GM18505 (cell line): ENCODE results near the gene IL12RB1.

Experiments
- ATAC-seq: cut with Tn5 transposase; IDR thresholded peaks from one replicate; pipeline ENCODE4 v1.9.1; 2021; ENCODE audit not compliant: unreplicated experiment
- POLR2A ChIP-seq: IDR thresholded peaks from 4 replicates; pipeline ENCODE4 v1.6.1; 2011; ENCODE audit warnings: borderline replicate concordance; ENCODE audit not compliant: insufficient read depth, insufficient read length; ENCODE audit errors: extremely low read depth

Gene IL12RB1

DNA sequence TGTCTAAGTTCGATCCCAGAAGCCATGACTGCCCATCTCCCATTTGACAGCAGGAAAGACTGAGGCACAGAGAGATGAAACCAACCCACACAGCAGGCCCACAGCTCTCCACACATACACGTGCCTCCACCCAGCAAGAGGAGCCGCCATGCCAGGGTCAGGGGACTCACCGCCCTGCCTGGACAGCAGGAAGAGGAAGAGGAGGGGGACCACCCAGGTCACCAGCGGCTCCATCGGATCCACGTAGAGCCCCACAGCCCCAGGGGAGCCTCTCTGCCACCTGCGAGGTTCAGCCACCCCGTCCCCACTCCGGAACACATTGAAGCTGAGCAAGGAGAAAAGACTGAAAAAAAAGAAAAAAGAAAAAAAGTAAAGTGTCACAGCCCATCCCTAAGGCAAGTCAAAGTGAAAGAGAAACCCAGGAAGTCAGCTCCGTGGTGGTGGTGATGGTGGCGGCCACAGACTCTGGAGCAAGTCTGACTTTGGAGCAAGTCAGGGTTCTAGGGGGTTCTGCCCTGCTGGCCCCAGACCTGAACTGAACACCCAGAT, at the start of gene IL12RB1:
TSS of gene IL12RB1 (minus strand) at position 345 of the 549 bp plus-strand sequence. CDS start at position 234, 111 bp downstream.
- peak; percentile 60 for TF ChIP-seq POLR2A
- ATAC-seq, result no peak

DNA sequence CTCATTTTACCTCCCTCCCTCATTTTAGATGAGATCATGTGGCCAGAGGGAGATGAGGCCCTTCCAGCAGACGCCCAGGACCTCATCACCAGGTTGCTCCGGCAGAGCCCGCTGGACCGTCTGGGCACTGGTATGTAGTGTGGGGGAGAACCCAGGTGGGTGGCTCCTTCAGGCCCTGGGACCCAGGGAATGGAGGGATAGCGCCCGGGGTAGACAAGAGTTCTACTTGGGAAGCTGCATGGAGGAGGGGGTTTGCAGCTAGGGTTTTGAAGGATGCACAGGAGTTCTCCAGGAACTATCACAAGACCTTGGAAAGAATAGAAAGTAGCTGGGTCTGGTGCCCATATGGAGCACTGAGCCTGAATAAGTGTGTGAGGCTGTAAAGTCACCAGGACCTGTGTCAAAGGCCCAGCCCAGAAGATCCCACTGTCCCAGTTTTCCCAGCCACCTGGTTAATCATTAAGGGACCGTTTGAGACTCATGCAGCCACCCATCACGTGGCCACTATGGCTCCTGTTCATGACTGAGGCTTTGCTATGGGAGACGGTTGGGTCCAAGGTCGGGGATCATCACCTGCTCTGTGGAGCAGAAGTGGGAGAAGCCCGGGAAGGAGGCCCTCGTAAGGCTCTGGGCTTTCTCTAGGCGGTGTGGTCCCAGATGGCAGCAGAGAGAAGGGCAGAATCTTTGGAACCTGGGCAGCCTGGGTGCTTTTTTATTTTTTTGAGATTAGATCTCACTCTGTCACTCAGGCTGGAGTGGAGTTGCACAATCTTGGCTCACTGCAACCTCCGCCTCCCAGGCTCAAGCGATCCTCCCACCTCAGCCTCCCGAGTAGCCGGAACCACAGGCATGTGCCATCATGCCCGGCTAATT, 49.2 kb upstream of the IL12RB1 start:
- ATAC-seq, result no peak
- TF ChIP-seq POLR2A, result no peak

DNA sequence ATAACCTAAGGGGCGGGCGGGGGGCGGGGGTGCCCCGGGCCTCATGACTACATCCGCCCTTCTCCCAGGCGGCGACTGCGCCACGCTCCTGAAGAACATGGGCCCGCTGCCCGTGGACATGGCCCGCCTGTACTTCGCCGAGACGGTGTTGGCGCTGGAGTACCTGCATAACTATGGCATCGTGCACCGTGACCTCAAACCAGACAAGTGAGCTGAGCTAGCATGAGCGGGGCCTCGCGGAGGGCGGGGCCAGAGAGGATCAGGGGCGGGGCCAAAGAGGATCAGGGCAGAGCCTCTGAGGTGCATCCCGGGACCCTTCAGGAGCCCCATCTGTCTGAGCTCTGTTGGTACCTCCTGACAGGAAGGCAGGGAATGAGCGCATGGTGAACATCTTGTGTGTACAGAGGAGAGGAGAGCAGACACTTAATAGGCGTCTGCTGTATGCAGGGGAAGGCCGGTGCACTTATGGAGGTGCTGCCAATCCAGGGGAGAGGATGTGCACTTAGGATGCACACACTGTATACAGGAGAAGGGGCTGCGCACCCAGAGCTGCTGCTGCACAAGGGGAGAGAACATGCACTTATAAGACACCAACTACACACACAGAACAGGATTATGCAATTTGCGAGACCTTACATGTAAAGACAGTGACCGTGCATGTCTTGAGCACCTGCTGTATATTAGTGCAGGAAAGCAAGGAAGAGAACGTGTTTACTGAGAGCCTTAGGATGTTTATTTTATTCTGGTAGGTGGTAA, 45.3 kb upstream of the IL12RB1 start:
- no peak for TF ChIP-seq POLR2A
- ATAC-seq, result no peak

DNA sequence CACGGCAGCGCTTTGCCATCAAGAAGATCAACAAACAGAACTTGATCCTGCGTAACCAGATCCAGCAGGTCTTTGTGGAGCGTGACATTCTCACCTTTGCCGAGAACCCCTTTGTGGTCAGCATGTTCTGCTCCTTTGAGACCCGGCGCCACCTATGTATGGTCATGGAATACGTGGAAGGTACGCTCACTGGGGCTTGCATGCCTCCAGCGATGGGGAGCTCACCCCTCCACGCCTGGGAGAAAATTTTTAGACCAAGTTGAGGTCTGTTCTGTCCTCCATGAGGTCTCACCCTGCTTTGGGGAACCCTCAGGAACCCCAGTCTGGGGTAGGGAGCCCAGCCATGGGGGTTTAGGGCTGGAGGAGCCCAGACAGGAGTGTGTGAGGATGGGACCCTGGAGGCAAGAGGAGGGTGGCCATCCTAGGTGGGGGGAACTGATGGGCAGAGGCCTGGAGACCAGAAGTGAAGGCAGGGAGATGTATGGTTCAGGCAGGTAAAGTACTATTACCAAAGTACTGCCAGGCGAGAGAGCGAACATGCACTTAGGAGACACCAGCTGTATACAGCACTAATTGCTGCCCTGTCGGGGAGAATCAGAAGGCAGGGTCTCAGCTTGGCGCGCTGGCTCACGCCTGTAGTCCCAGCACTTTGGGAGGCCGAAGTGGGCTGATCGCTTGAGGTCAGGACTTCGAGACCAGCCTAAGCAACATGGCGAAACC, 43.9 kb upstream of the IL12RB1 start:
- no peak for ATAC-seq
- TF ChIP-seq POLR2A, result no peak

DNA sequence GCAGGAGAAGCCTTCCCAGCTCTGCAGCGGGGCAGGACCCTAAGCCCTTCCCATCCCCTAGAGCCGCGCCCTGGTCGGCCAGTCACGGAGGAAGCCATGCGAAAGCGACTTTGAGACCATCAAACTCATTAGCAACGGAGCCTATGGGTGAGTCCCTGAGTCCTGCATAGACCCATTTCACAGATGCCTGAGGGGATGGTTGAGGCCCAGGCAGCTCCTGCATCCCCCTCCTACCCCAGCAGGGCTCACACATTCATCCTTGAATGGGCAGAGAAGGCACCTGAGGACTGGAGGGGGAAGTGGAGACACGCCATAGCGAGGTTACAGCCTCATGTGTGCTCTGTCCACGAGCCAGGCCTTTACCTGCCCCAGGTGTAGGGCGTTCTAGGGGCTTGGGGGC, 42.1 kb upstream of the IL12RB1 start:
- TF ChIP-seq POLR2A, result no peak
- no peak for ATAC-seq

DNA sequence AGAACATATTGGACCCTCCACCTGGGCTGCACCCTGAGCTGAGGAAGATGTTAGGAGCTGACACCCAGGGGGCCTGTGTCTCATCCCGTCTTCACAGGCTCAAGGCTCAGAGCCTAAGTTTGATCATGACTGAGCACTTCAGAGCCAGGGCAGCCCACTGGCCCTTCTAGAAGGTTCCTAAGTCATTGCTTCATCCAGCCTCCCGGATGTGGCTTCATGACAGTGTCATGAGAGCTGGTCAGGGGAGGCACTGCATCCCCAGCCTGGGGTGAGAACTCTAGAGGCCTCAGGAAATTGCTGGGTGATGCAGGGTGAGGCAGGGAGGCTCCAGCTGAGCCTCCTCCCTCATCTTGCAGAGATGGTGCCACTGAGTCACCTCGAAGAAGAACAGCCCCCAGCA, 41.3 kb upstream of the IL12RB1 start:
- ATAC-seq, result no peak
- TF ChIP-seq POLR2A, result no peak

DNA sequence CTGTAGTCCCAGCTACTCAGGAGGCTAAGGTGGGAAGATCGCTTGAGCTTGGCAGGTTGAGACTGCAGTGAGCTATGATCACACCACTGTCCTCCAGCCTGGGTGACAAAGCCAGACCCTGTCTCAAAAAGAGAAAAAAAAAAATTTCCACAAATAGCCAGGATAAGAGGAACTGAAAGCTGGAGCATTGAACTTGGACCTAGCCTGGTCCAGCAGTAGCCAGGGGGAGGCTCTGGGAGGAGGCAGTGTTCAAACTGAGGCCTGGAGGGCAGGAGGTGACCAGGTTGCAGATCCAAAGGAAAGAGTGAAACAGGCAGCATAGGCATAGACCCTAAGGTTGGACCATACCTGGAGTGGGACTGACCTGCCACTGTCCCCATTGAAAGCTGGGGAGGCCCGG, 39.4 kb upstream of the IL12RB1 start:
- no peak for ATAC-seq

DNA sequence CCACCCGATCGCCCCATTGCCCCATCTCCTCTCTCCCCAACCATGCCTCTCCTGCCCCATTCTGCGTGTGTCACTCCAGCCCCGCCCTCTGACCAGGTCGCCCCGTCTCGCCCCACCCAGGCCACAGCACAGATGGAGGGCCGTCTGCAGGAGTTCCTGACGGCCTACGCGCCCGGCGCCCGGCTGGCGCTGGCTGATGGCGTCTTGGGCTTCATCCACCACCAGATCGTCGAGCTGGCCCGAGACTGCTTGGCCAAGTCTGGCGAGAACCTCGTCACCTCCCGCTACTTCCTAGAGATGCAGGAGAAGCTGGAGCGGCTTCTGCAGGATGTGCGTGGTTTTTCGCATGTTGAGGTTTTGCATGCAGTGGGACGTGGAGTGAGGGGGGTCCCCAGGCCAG, 37.1 kb upstream of the IL12RB1 start:
- no peak for TF ChIP-seq POLR2A
- ATAC-seq, result no peak

More for the DNA sequence above, 39.4 kb upstream of the IL12RB1 start:
- no peak for TF ChIP-seq POLR2A

DNA sequence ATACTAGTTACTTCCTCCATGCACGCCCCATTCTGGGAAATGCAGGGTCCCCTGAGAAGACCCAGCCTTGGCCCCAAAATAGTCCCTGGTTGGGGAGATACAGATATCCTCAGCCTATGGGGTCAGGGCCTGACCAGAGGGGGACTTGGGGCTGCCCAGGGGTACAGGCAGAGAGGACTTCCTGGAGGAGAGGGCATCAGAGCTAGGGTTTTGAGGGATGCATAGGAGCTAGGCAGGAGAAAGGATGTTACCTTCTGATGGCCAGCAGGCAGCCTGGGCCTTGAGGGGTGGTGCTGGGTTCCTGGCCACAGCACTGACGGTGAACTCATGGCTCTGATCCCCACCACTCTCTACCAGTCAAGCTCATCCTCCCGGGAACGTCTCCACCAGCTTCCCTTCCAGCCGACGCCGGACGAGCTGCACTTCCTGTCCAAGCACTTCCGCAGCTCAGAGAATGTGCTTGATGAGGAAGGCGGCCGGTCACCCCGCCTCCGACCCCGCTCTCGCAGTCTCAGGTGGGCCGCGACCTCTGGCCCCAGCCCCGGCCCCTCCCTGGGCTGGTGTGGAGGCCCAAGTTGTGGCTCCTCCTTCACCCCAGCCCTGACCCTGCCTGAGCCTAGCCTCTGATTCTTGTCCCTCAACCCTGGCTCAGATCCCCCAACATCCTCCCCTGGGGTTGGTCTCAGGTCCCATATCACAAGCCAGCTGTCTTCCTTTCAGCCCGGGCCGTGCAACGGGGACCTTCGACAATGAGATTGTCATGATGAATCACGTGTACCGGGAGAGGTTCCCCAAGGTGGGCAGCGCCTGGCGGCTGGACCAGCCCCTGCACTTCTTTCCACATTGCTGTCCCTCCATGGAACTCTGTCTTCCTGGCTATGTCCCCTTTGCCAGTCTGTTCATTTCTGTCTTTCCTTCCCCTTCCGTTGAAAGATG, 36.4 kb upstream of the IL12RB1 start:
- ATAC-seq, result no peak
- TF ChIP-seq POLR2A, result no peak

DNA sequence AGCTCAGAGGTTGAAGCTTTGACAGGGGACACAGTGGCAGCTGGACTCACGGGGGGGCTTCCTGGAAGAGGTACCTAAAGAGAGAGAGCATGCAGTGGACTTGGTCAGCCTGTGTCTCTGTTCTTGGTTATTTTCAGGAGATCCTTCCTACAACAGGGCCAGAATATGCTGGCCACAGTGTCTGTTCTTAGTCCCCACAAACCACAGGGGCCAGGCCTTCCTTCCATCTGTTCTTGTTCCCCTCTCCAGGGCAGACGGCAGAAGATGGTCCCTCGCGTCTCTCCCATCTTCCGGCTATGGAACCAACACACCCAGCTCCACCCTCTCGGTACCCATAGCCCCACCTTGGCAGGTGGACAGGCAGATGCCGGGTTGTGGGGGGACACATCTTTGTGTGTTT, 35.7 kb upstream of the IL12RB1 start:
- no peak for TF ChIP-seq POLR2A
- no peak for ATAC-seq

DNA sequence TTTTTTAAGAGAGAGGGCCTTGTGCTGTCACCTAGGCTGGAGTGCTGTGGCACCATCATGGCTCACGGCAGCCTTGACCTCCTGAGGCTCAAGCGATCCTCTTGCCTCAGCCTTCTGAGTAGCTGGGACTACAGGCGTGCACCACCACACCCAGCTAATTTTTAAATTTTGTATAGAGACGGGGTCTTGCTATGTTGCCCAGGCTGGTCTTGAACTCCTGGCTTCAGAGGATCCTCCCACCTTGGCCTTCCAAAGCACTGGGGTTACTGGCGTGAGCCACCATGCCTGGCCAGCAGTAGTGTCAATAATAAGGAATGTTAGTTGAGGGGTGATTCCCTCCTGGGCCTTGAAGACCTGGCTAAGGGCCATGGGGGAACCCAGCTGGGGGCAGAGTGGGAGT, 34.4 kb upstream of the IL12RB1 start:
- TF ChIP-seq POLR2A, result no peak
- no peak for ATAC-seq

DNA sequence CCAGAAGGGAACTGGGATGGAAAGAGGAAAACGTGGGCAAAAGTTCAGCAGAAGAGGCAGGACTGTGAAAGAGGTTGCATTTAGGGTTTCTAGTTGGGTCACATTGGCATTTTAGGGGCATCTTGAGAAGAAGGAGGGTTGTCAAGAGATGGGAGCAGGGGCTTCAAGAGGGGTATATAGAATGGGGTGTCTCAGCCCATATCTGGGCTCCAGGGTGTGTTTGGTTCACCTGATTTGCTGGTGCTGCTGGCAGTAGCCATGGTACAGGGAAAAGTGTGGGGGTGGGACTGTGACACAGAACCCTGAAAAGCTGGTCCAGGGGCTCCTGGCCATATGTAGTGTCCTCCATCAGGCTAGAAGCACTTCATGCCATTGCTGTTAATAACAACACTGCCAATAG, 33.4 kb upstream of the IL12RB1 start:
- ATAC-seq, result no peak
- TF ChIP-seq POLR2A, result no peak
